Activated B cell treated with CpG ODN at 0.5 μM for 24 hours (primary cell): ENCODE data around the gene CDH11. TPM values are rescaled to one million over a fixed set of nuclear protein-coding genes. Genes with fewer than 3 reads are reported as not detected.

ENCODE experiments used
- ATAC-seq: fragments of 200-7000 bp; cut with Tn5 transposase; one replicate; pipeline ENCODE4 v1.10.0; 2021; ENCODE audit warnings: low read depth, mild to moderate bottlenecking, moderate library complexity
- CTCF ChIA-PET: fragments of 350-600 bp; sonication (Branson Sonifier 250); formaldehyde crosslinking; loops from one replicate; lab custom pipeline; 2021; ENCODE audit warnings: antibody characterized with exemption; lab: Charles Lee
- POLR2A ChIA-PET: fragments of 350-600 bp; sonication (Branson Sonifier 250); formaldehyde crosslinking; loops from one replicate; lab custom pipeline; 2021; ENCODE audit warnings: antibody characterized with exemption; lab: Charles Lee
- DNase-seq: peaks from one replicate; pipeline ENCODE4 v3.0.0; 2022
- H3K27ac Mint-ChIP-seq: one replicate; pipeline ENCODE4 v1.8.0; 2020; ENCODE audit warnings: mixed read lengths
- H3K27me3 Mint-ChIP-seq: one replicate; pipeline ENCODE4 v1.8.0; 2021; ENCODE audit warnings: mixed read lengths
- H3K36me3 Mint-ChIP-seq: one replicate; pipeline ENCODE4 v1.8.0; 2021; ENCODE audit warnings: low read depth, mixed read lengths
- H3K4me1 Mint-ChIP-seq: one replicate; pipeline ENCODE4 v1.8.0; 2021; ENCODE audit warnings: mixed read lengths
- H3K4me3 Mint-ChIP-seq: one replicate; pipeline ENCODE4 v1.8.0; 2020; ENCODE audit warnings: mild to moderate bottlenecking, mixed read lengths
- H3K9me3 Mint-ChIP-seq: one replicate; pipeline ENCODE4 v1.8.0; 2020; ENCODE audit warnings: mixed read lengths
- intact Hi-C: fragments of 100-400 bp; cut with micrococcal nuclease; formaldehyde crosslinking; loops from one replicate; pipeline ENCODE4 v1.15.1; 2024
- total RNA-seq: library from RNA; stranded (reverse); gene quantifications from 2 replicates; pipeline ENCODE4 v1.2.3, GENCODE V29; 2022
- TF ChIP-seq, protein P1 (sequence below): fragments of 200-600 bp; IDR thresholded peaks from one replicate; pipeline ENCODE4 v1.8.0; 2022; ENCODE audit warnings: antibody characterized with exemption, mild to moderate bottlenecking

The CDH11 gene
- total RNA-seq, 1 donor from 2014 or later: not detected

DNA sequence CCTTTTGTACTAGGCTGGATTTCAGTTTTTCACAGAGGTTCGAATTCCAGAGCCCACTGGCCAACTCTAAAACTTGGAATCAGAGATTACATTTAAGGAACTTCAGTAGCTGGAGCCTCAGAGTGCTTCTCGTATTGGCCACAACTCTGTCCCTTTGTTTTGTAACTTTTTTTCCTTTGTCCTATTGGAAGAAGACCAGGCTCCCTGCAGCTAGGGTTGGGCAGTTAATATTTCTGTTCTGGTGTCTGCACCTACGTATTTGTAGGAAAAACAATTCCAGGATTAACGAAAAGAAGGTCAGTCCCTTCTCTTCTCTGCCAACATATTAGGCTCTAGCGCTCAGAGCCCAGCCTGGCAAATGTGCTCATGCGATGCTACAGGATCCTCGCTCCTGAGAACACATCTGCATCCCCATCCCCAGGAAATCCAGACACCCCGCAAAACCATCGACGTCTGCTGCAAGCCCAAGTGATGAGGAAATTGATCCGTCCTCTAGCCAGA, 1.9 kb downstream of the CDH11 start:
- no peak for DNase-seq
- Mint-ChIP-seq H3K4me3 (no peak overlapping the region), H3K4me1 (no peaks in the 10 kb centered on the region), H3K9me3 (no peaks in the 10 kb centered on the region), H3K27ac (no peak overlapping the region), H3K36me3 (no peaks in the 10 kb centered on the region), H3K27me3 (peaks cover 28% of the 10 kb centered on the region)
- intact Hi-C loops: loop anchor here (5.0 kb wide), 1 partner anchor 202 kb away; no protein-coding TSS in a partner anchor
- ATAC-seq: no peak
- ChIA-PET CTCF (no interaction called here), POLR2A (no interaction called here)
- TF ChIP-seq, protein P1, sequence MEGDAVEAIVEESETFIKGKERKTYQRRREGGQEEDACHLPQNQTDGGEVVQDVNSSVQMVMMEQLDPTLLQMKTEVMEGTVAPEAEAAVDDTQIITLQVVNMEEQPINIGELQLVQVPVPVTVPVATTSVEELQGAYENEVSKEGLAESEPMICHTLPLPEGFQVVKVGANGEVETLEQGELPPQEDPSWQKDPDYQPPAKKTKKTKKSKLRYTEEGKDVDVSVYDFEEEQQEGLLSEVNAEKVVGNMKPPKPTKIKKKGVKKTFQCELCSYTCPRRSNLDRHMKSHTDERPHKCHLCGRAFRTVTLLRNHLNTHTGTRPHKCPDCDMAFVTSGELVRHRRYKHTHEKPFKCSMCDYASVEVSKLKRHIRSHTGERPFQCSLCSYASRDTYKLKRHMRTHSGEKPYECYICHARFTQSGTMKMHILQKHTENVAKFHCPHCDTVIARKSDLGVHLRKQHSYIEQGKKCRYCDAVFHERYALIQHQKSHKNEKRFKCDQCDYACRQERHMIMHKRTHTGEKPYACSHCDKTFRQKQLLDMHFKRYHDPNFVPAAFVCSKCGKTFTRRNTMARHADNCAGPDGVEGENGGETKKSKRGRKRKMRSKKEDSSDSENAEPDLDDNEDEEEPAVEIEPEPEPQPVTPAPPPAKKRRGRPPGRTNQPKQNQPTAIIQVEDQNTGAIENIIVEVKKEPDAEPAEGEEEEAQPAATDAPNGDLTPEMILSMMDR: no peak

DNA sequence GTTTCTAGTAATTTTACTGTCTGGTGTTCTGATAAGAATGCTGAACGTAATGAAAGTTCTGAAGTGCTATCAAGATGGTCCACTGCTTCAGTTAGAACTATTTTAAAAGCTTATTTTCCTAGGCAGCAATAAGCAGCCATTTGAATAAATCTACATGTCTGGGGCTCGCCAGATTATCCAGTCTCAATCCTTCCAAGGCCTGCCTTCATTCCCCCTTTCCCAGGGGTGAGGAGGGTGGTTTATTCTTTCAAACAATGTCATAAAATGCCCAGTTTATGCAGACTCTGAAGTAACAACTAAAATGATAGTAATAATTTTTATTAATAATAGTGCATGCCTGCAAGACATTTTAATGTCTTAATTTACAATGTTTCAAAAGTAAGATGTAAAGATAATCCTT, 2.4 kb downstream of the CDH11 start:
- Mint-ChIP-seq H3K9me3 (no peaks in the 10 kb centered on the region), H3K36me3 (no peaks in the 10 kb centered on the region), H3K4me3 (no peak overlapping the region), H3K27me3 (peaks cover 28% of the 10 kb centered on the region), H3K27ac (no peak overlapping the region), H3K4me1 (no peaks in the 10 kb centered on the region)
- ChIA-PET CTCF (no interaction called here), POLR2A (no interaction called here)
- no peak for DNase-seq
- intact Hi-C loops: loop anchor here (5.0 kb wide), 1 partner anchor 203 kb away; no protein-coding TSS in a partner anchor
- ATAC-seq: no peak
- TF ChIP-seq, protein P1: no peak

DNA sequence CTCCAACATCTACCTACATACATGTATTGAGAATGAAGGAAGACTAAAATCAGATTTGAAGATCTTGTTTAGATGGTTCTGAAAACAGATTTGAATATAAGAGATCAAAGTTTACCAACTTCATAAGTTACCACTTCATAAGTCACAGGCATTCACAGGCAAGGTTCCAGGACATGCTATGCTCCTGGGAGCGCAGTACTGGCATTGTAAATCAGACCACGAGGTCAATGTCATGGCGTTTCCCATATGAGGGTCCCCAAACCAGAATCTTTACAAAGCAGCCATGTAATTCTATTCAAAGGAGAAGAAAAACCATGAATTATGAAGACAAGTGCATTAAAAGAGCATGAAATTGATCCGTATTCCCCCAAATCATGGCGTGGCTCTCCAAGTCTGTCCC, 3.0 kb downstream of the CDH11 start:
- TF ChIP-seq, protein P1: no peak
- H3K9me3 Mint-ChIP-seq: no peaks in the 10 kb centered on the region
- H3K4me3 Mint-ChIP-seq: no peak overlapping the region
- no peaks in the 10 kb centered on the region for H3K4me1 Mint-ChIP-seq
- H3K27ac Mint-ChIP-seq: no peak overlapping the region
- peaks cover 25% of the 10 kb centered on the region for H3K27me3 Mint-ChIP-seq
- intact Hi-C loops: loop anchor here (5.0 kb wide), 1 partner anchor 203 kb away; no protein-coding TSS in a partner anchor
- CTCF ChIA-PET: no interaction called here
- ATAC-seq (no peak), DNase-seq (no peak)
- H3K36me3 Mint-ChIP-seq: no peaks in the 10 kb centered on the region
- POLR2A ChIA-PET: no interaction called here

DNA sequence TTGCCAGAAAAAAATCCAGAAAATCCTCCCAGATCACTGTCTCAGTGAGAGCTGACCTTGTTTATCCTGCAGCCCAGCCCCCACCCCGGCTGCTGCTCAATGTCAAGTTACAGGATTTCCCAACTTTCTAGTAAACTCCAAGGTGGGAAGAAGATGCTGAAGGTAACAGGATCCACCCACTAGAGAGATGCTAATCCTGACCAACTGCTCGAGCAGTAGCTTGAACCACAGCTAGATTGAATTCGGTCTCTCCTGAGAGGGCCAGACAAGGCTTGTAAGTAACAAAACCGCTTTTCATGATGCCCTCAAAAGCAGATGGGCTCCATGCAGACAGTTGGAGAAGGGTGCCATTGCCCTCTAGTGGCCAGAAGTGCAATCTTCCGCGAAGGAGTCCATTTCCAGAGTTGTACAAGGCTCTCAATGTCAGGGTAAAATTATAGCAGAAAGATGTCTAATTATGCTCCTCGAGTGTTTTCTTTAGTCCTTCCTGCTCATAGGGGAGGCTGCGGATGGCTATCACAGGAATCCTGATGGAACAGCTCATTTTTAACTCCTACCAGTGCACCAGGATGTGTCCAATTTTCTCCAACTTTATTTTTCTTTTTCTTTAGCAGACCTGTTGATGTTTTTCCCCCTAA, 3.9 kb downstream of the CDH11 start:
- intact Hi-C loops: loop anchor here (5.0 kb wide), 1 partner anchor 204 kb away; no protein-coding TSS in a partner anchor
- H3K27ac Mint-ChIP-seq: no peak overlapping the region
- CTCF ChIA-PET: no interaction called here

DNA sequence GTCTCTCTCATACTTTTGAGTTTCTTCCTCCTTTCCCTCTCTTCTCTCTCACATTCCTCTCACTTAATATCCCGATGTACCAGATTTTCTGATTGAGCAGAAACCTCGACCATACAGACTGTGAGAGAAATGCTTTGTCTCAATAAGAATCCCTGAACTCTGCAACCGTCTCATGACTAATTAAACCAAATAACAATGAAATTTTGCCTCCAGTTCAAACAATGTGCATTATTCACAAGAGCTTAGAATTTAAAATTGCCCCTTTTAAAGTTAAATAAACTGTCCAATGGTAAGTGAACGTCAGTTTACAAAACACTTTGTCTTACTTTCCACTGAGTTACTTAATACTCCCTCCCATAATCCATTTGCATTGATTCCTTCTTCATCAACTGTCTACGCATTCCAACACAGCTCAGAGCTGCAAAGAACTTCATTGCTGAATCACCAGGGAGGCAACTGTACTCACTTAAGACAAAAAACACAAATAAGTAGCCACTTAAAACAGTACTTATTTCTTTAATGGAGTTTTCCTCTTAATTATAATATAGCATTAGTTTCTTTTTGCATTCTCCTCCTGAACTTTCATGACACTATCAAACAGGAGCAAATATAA, 4.9 kb downstream of the CDH11 start:
- Mint-ChIP-seq H3K4me3 (no peak overlapping the region), H3K36me3 (no peaks in the 10 kb centered on the region), H3K27ac (no peak overlapping the region), H3K27me3 (peaks cover 16% of the 10 kb centered on the region), H3K4me1 (no peaks in the 10 kb centered on the region), H3K9me3 (no peaks in the 10 kb centered on the region)
- DNase-seq: no peak
- TF ChIP-seq, protein P1: no peak
- ChIA-PET CTCF (no interaction called here), POLR2A (no interaction called here)
- ATAC-seq: no peak
- intact Hi-C loops: loop anchor here (5.0 kb wide), 1 partner anchor 205 kb away; no protein-coding TSS in a partner anchor

More for the DNA sequence above, 3.9 kb downstream of the CDH11 start:
- ATAC-seq: peak; percentile 31
- Mint-ChIP-seq H3K4me3 (no peak overlapping the region), H3K36me3 (no peaks in the 10 kb centered on the region), H3K27me3 (peaks cover 18% of the 10 kb centered on the region), H3K9me3 (no peaks in the 10 kb centered on the region), H3K4me1 (no peaks in the 10 kb centered on the region)
- no peak for DNase-seq
- POLR2A ChIA-PET: no interaction called here
- TF ChIP-seq, protein P1: no peak
